ENCODE data around the gene SLX4IP. TPM values are rescaled to one million over a fixed set of nuclear protein-coding genes. Genes with fewer than 3 reads are reported as not detected.
A peak's percentile ranks its signal among the peaks of the same experiment; 100 is the strongest.

Gene SLX4IP
- polyA plus RNA-seq, 2 of the 4 experiments (the other 2 are of a cell fraction), result 3.4 to 7.5 TPM

GRCh38 chr20:10492844-10493243 lies 57.7 kb downstream of the SLX4IP start:
- Histone ChIP-seq H3K4me1 (peaks cover 32% of the 10 kb centered on the region), H3K9me3 (no peaks in the 10 kb centered on the region), H3K4me3 (no peak overlapping the region), H3K4me2 (no peak overlapping the region), H3K27ac (no peak overlapping the region)
- no peak for TF ChIP-seq USF2 (IDR thresholded peaks at IDR 0.05)
- TF ChIP-seq HOXB13 (CRISPR knock-in tag; IDR thresholded peaks at IDR 0.05; ENCODE audit: low read depth), result no peak
- TF ChIP-seq POLR2AphosphoS2 (conservative IDR thresholded peaks at IDR 0.05; ENCODE audit: low read length), result no peak
- no peak for TF ChIP-seq TFCP2L1 (CRISPR knock-in tag; IDR thresholded peaks at IDR 0.05)
- no peak for TF ChIP-seq JUN (IDR thresholded peaks at IDR 0.05)
- ATAC-seq, result no peak
- FAIRE-seq, result peak; percentile 46
- WGBS (ENCODE audit: missing lambda C conversion rate), result 87% methylated on average over 2 of the region's 2 CpGs
- ChIA-PET POLR2A (no interaction called here), CTCF (interaction anchor here (0.6 kb wide), 1 partner anchor 20 kb away, joined by 3 read pairs; no protein-coding TSS in a partner anchor)
- peak in 1 of 2 experiments; percentile 39 for DNase-seq (ENCODE audit: low read depth in 1 of 2, low spot score in 1 of 2)

- H3K4me1 ChIP-seq, result peaks cover 33% of the 10 kb centered on the region
- ChIA-PET POLR2A (no interaction called here), CTCF (interaction anchor here (1.3 kb wide), 1 partner anchor 42 kb away, joined by 3 read pairs; no protein-coding TSS in a partner anchor)
- H3K4me2 ChIP-seq, result no peak overlapping the region
- ATAC-seq (no peak), DNase-seq (ENCODE audit: low read depth in 1 of 2, low spot score in 1 of 2) (no peak), FAIRE-seq (peak; percentile 59)
- no peaks in the 10 kb centered on the region for H3K9me3 ChIP-seq
- WGBS (ENCODE audit: missing lambda C conversion rate), result 85% methylated on average over 2 of the region's 2 CpGs
- no peak overlapping the region for H3K4me3 ChIP-seq
- H3K27ac ChIP-seq, result no peak overlapping the region
- TF ChIP-seq ATOH8 (CRISPR knock-in tag; IDR thresholded peaks at IDR 0.05; ENCODE audit: low read depth) (no peak), KDM5A (IDR thresholded peaks at IDR 0.05) (no peak), FOXS1 (CRISPR knock-in tag; IDR thresholded peaks at IDR 0.05) (no peak), CHD4 (IDR thresholded peaks at IDR 0.05; ENCODE audit: borderline replicate concordance) (no peak)
Measured at GRCh38 chr20:10495173-10495572, 60.1 kb downstream of the SLX4IP start.

GRCh38 chr20:10496465-10496864 lies 61.4 kb downstream of the SLX4IP start:
- FAIRE-seq, result no peak
- peaks cover 22% of the 10 kb centered on the region for H3K4me1 ChIP-seq
- POLR2A ChIA-PET, result no interaction called here
- no peak overlapping the region for H3K27ac ChIP-seq
- no peak overlapping the region for H3K4me3 ChIP-seq
- no peak for DNase-seq (ENCODE audit: low read depth in 1 of 2, low spot score in 1 of 2)
- no peaks in the 10 kb centered on the region for H3K9me3 ChIP-seq
- WGBS (ENCODE audit: missing lambda C conversion rate), result 89% methylated on average over 2 of the region's 2 CpGs
- CTCF ChIA-PET, result interaction anchor here (0.6 kb wide), 1 partner anchor 34 kb away, joined by 3 read pairs; no protein-coding TSS in a partner anchor
- H3K4me2 ChIP-seq, result no peak overlapping the region
- ATAC-seq, result no peak
- no peak for TF ChIP-seq CHD2 (IDR thresholded peaks at IDR 0.05; ENCODE audit: low read length, partially characterized antibody)
- TF ChIP-seq TFCP2L1 (CRISPR knock-in tag; IDR thresholded peaks at IDR 0.05), result no peak
- TF ChIP-seq CHD4 (IDR thresholded peaks at IDR 0.05; ENCODE audit: borderline replicate concordance), result no peak
- no peak for TF ChIP-seq RCOR1 (IDR thresholded peaks at IDR 0.05; ENCODE audit: low read depth, low read length)
- TF ChIP-seq EHMT2 (IDR thresholded peaks at IDR 0.05; ENCODE audit: low read depth), result no peak

GRCh38 chr20:10497283-10497682 lies 62.2 kb downstream of the SLX4IP start:
- Histone ChIP-seq H3K4me1 (peaks cover 14% of the 10 kb centered on the region), H3K4me2 (no peak overlapping the region), H3K9me3 (no peaks in the 10 kb centered on the region), H3K4me3 (no peak overlapping the region), H3K27ac (no peak overlapping the region)
- CTCF ChIA-PET, result interaction anchor here (1.0 kb wide), 1 partner anchor 80 kb away, joined by 3 read pairs; no protein-coding TSS in a partner anchor
- ATAC-seq, result no peak
- WGBS (ENCODE audit: missing lambda C conversion rate), result 85% methylated on average over 2 of the region's 2 CpGs
- FAIRE-seq, result no peak
- DNase-seq (ENCODE audit: low read depth in 1 of 2, low spot score in 1 of 2), result no peak
- POLR2A ChIA-PET, result no interaction called here
- TF ChIP-seq RNF2 (IDR thresholded peaks at IDR 0.05; ENCODE audit: borderline replicate concordance, low read depth), result no peak
- TF ChIP-seq FOSB (CRISPR knock-in tag; IDR thresholded peaks at IDR 0.05), result no peak
- TF ChIP-seq FOXS1 (CRISPR knock-in tag; IDR thresholded peaks at IDR 0.05), result no peak
- TF ChIP-seq KDM1A (IDR thresholded peaks at IDR 0.05; ENCODE audit: low read depth), result no peak
- no peak for TF ChIP-seq SMC3 (IDR thresholded peaks at IDR 0.05)
- TF ChIP-seq PBX3 (IDR thresholded peaks at IDR 0.05), result no peak
- TF ChIP-seq RCOR1 (IDR thresholded peaks at IDR 0.05; ENCODE audit: low read depth, low read length), result no peak
- no peak for TF ChIP-seq ZC3H11A (IDR thresholded peaks at IDR 0.05)
- no peak for TF ChIP-seq BCL3 (IDR thresholded peaks at IDR 0.05)
- TF ChIP-seq ZSCAN20 (CRISPR knock-in tag; IDR thresholded peaks at IDR 0.05), result no peak
- TF ChIP-seq HDAC2 (IDR thresholded peaks at IDR 0.05), result no peak
- TF ChIP-seq RFX5 (IDR thresholded peaks at IDR 0.05), result no peak
- TF ChIP-seq CHD4 (IDR thresholded peaks at IDR 0.05; ENCODE audit: borderline replicate concordance), result no peak
- no peak for TF ChIP-seq ESRRA (IDR thresholded peaks at IDR 0.05; ENCODE audit: borderline replicate concordance, low read length)
- no peak for TF ChIP-seq POLR2AphosphoS2 (conservative IDR thresholded peaks at IDR 0.05; ENCODE audit: low read length)
- no peak for TF ChIP-seq JUNB (IDR thresholded peaks at IDR 0.05)
